ENCODE data around the gene CMTM4. TPM values are rescaled to one million over a fixed set of nuclear protein-coding genes. Genes with fewer than 3 reads are reported as not detected.

CMTM4 gene
- total RNA-seq, 1 experiment from 2014 or later, result 77.8 TPM

- no TSS peak for BruUV-seq (replicated peaks)
- Histone ChIP-seq H3K9me2 (ENCODE audit: insufficient read depth) (no peaks in the 10 kb centered on the region), H3K4me2 (ENCODE audit: low read length) (no peak overlapping the region), H3K4me3 (replicated peaks in 1 of 2; ENCODE audit: low read depth in 1 of 2, low read length in 2 of 2) (no peak overlapping the region), H4K20me1 (ENCODE audit: insufficient read depth) (no peaks in the 10 kb centered on the region), H3K79me2 (ENCODE audit: insufficient read depth, low read length) (peaks cover 23% of the 10 kb centered on the region), H3K27ac (ENCODE audit: low read depth, low read length) (no peak overlapping the region), H3K36me3 (ENCODE audit: control insufficient read depth in 1 of 2, insufficient read depth in 2 of 2, low read length in 2 of 2) (no peaks in the 10 kb centered on the region), H3K9ac (ENCODE audit: low read length) (no peak overlapping the region), H3K4me1 (ENCODE audit: control insufficient read depth in 1 of 2, insufficient read depth in 2 of 2, low read length in 2 of 2) (peaks cover 0 to 8% of the 10 kb centered on the region in 2 experiments; a peak in 3 of 4 replicates), H3K27me3 (ENCODE audit: insufficient read depth, low read length) (no peaks in the 10 kb centered on the region), H3K9me3 (ENCODE audit: control insufficient read depth in 1 of 2, insufficient read depth in 1 of 2, low read depth in 1 of 2, low read length in 2 of 2) (no peaks in the 10 kb centered on the region), H2AFZ (ENCODE audit: low read depth, low read length, poor library complexity, severe bottlenecking) (no peak overlapping the region)
- intact Hi-C loops (cut with micrococcal nuclease), result no loop called here
- CTCF ChIA-PET, result interaction anchor here (1.0 kb wide), 1 partner anchor 15 kb away, joined by 3 read pairs; no protein-coding TSS in a partner anchor
- RAD21 ChIA-PET (ENCODE audit: low non-redundant PET in 1 of 2, low total read pairs in 2 of 2, uncharacterized antibody in 2 of 2, unreplicated experiment in 2 of 2), result no interaction called here
- ATAC-seq, result no peak
- no peak for TF ChIP-seq CBX3 (IDR thresholded peaks at IDR 0.05; ENCODE audit: low read depth)
- TF ChIP-seq EZH2 (IDR thresholded peaks at IDR 0.05), result no peak
- no peak for TF ChIP-seq POLR2A (IDR thresholded peaks at IDR 0.05; ENCODE audit: borderline replicate concordance, extremely low read depth, insufficient read depth, insufficient read length)
- TF ChIP-seq FOSL1 (IDR thresholded peaks at IDR 0.05; ENCODE audit: low read depth), result no peak
- TF ChIP-seq TCF7L2 (IDR thresholded peaks at IDR 0.05; ENCODE audit: borderline replicate concordance, extremely low read depth, insufficient read depth, insufficient read length), result no peak
- TF ChIP-seq RAD21 (IDR thresholded peaks at IDR 0.05; ENCODE audit: low read depth), result no peak
- TF ChIP-seq CTCF (IDR thresholded peaks at IDR 0.05 in 2 of 3, conservative IDR thresholded peaks at IDR 0.05 in 1 of 3; ENCODE audit: borderline replicate concordance in 1 of 3, insufficient read depth in 1 of 3, low read depth in 2 of 3, low read length in 2 of 3), result no peak
- no peak for TF ChIP-seq CEBPB (IDR thresholded peaks at IDR 0.05; ENCODE audit: low read depth)
- no peak for TF ChIP-seq POLR2AphosphoS5 (IDR thresholded peaks at IDR 0.05; ENCODE audit: low read depth, low read length)
- TF ChIP-seq ZFX (IDR thresholded peaks at IDR 0.05), result no peak
- TF ChIP-seq SP1 (IDR thresholded peaks at IDR 0.05; ENCODE audit: low read depth), result no peak
- no peak for TF ChIP-seq ATF3 (IDR thresholded peaks at IDR 0.05)
- no peak for TF ChIP-seq ZBTB33 (IDR thresholded peaks at IDR 0.05; ENCODE audit: extremely low read depth, insufficient replicate concordance, low read length)
- TF ChIP-seq SIN3A (IDR thresholded peaks at IDR 0.05; ENCODE audit: low read depth), result no peak
- TF ChIP-seq REST (IDR thresholded peaks at IDR 0.05; ENCODE audit: low read depth), result no peak
- no peak for TF ChIP-seq ZNF274 (IDR thresholded peaks at IDR 0.05; ENCODE audit: low read depth, low read length)
- no peak for TF ChIP-seq ELF1 (IDR thresholded peaks at IDR 0.05; ENCODE audit: borderline replicate concordance, low read depth)
- DNase-seq (ENCODE audit: low read depth, low spot score), result no peak
- POLR2A ChIA-PET, result no interaction called here
Observed at GRCh38 chr16:66647866-66648265, 48.7 kb downstream of the CMTM4 start.

Measured in HCT116 (cell line).